Tibial nerve (tissue), 4 donors: ENCODE results near the gene KSR1.

Experiments used
- EP300 ChIP-seq, 2 donors: sonication (generic); formaldehyde crosslinking; IDR thresholded peaks; one replicate each; pipeline ENCODE4 v1.6.1; 2017; ENCODE audit warnings: antibody characterized with exemption in 2 of 2, mild to moderate bottlenecking in 1 of 2
- POLR2A ChIP-seq, 2 donors: fragments of 450-650 bp; IDR thresholded peaks; one replicate each; pipeline ENCODE4 v1.6.1; 2017; ENCODE audit warnings: antibody characterized with exemption in 2 of 2, mild to moderate bottlenecking in 2 of 2, moderate library complexity in 2 of 2
- TF ChIP-seq, protein P1 (sequence below), 5 experiments: fragments of 200-600 bp in 3 of 5; fragments of 450-650 bp in 2 of 5; sonication (generic) in 3 of 5; IDR thresholded peaks; one replicate each; pipeline ENCODE4 v1.5.1; 2016 to 2019; ENCODE audit warnings: antibody characterized with exemption in 5 of 5, mild to moderate bottlenecking in 3 of 5, moderate library complexity in 2 of 5

DNA sequence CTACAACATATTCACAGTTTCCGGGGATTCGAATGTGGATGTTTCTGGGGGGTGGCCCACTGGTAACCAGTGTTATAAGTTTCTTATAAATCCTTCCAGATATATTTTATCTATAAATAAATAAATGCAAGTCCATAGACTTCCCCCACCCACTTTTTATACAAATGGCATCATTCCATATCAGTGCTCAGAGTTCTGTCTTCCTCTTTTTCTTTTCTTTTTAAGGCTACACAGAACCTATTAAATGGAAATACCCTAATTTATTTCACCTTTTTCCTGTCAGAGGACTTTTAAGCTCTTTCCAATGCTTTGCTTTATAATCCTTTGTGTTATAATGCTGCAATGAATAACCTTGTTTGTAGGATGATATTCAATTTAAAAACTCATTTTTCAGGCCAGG is 178.5 kb downstream of the KSR1 start:
- TF ChIP-seq, protein P1, sequence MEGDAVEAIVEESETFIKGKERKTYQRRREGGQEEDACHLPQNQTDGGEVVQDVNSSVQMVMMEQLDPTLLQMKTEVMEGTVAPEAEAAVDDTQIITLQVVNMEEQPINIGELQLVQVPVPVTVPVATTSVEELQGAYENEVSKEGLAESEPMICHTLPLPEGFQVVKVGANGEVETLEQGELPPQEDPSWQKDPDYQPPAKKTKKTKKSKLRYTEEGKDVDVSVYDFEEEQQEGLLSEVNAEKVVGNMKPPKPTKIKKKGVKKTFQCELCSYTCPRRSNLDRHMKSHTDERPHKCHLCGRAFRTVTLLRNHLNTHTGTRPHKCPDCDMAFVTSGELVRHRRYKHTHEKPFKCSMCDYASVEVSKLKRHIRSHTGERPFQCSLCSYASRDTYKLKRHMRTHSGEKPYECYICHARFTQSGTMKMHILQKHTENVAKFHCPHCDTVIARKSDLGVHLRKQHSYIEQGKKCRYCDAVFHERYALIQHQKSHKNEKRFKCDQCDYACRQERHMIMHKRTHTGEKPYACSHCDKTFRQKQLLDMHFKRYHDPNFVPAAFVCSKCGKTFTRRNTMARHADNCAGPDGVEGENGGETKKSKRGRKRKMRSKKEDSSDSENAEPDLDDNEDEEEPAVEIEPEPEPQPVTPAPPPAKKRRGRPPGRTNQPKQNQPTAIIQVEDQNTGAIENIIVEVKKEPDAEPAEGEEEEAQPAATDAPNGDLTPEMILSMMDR (IDR thresholded peaks at IDR 0.05), result no peak
- TF ChIP-seq POLR2A (IDR thresholded peaks at IDR 0.05), result no peak
- TF ChIP-seq EP300 (IDR thresholded peaks at IDR 0.05), result no peak
